GM19043 (cell line): ENCODE results near the gene AATK.
A peak's percentile ranks its signal among the peaks of the same experiment; 100 is the strongest.

Source experiments
- ATAC-seq: cut with Tn5 transposase; IDR thresholded peaks from one replicate; pipeline ENCODE4 v1.9.1; 2021; ENCODE audit warnings: low read depth; ENCODE audit not compliant: unreplicated experiment

AATK gene

DNA sequence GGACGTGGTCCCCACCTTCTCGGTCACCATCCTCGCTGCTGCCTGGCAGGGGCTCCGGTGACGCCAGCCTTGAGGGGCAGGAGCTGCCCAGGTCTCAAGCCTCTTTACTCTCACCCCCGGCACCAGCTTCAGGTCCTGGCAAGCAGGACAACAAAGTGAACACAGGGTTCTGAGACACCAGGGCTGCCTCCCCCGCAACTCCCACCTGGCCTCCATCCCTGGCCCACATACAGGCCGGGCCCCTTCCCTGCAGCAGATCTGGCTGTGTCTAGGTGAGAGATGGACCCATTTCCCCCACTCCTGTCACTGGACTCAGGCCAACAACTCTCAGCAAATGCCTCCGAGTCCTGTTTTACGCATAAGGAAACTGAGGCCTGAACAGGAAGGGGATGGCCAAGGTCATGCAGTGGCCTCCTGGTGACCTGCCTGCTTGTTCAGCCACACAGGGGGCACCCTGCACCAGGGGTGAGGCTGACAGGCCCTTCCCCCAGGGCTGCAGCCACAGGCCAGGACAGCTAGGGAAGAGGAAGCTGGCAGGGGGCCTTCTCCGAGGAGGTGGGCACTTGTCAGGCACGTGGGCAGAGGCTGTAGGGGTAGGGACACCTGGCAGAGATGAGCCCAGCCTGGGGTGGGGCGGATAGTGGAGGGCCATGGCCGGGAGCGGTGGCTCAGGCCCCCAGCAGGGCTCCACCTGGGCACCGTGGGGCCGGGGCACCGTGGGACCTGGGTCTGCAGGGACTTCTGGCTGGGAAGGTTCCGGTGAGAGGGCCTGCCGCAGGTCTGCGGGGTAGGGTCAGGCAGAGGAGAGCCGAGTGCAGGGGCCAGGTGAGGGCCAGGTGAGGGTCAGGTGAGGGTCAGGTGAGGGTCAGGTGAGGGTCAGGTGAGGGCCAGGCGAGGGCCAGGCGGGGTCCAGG, 47.5 kb downstream of the AATK start:
- ATAC-seq = no peak

DNA sequence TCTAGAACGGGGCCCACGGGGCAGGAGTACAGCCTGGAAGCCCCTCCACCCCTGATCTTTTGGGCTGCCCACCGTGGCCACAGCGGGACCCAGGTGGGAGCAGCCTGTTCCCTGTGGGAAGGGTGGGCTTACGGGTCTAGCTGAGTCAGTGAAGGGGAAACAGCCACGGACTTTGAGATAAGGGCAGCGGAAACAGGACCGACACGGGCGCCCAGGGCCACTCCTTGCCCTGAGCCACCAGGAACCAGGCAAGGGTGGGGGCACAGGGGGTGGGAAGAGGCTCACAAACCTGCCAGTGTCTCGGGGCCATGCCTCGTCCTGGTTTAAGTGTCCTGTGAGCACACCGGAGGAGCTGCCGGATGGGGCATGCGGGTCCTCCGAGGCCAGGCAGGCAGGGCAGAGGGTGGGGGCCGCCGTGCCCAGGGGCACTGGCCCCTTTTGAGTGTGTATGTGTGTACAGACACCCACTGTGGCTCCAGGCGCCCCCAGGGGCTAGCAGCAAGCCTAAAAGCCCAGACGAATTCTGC, 48.3 kb downstream of the AATK start:
- no peak for ATAC-seq

DNA sequence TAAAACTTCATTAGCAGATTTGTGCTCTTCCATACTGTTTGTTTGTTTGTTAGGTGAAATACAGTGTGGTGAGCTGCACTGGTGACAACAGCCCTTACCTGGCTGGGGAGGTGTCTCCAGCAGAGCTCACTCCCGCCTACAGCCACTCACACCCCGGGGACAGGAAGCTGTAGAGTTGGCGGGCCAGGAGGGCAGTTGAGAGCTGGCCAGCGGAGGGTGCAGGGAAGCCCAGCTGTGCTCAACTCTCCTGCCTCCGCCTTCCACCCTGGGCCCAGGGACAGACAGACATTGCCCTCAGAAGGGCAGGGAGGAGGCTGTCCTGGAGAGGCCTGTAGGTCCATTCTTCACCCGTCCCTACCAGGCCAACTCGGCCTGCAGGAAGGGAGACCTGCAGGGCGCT, 49.3 kb downstream of the AATK start:
- ATAC-seq = no peak

DNA sequence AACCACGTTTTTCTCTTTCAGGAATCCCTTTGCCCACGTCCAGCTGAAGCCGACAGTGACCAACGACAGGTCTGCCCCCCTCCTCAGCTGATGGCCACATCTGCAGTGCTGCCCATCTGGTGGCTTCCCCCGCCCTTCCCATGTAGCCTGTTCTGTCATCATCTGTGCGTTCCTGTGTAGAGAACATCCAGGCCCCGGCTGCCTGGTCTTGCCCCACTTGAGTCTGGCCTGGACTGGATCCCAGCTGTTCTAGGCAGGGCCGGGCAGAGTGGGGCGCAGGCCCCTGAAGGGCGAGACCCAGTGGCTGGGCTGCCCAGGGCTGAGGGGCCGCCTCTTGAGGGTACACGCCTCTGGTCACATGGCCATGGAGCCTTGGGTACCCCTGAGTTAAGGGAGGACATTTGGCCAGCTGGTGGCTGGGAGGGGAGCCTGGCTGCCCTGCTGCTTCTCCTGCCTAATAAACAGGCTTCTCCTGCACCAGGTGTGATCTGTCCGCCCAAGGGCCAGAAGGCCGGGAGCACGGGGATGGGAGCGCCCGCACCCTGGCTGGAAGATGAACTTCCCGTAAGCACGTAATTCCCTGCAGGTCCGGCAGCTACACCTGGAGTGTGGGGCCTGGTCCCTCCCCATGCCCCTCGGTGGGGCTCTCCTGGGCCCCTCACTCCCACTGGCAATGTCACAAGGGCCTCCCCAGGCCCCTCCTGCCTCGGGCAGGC, 50.1 kb downstream of the AATK start:
- ATAC-seq = no peak

DNA sequence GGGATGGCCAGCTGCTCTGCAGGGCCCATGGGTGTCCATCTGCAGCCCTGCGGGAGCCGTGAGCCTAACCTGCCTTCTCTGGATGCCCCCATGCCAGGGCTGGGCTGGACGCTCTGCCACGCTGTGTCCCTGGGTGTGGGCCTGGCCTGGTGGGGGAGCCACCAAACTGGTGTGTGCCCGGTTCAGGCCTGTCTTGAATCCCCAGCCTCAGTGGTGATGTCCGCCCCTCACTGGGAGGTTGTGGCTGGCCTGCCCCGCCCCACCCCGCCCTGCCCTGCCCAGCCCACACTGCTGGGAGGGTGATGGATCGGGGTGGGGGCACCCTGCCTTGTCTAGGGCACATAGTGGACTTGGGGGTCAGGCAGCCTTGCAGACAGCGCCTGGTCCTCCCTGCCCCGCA, 50.8 kb downstream of the AATK start:
- ATAC-seq = no peak

DNA sequence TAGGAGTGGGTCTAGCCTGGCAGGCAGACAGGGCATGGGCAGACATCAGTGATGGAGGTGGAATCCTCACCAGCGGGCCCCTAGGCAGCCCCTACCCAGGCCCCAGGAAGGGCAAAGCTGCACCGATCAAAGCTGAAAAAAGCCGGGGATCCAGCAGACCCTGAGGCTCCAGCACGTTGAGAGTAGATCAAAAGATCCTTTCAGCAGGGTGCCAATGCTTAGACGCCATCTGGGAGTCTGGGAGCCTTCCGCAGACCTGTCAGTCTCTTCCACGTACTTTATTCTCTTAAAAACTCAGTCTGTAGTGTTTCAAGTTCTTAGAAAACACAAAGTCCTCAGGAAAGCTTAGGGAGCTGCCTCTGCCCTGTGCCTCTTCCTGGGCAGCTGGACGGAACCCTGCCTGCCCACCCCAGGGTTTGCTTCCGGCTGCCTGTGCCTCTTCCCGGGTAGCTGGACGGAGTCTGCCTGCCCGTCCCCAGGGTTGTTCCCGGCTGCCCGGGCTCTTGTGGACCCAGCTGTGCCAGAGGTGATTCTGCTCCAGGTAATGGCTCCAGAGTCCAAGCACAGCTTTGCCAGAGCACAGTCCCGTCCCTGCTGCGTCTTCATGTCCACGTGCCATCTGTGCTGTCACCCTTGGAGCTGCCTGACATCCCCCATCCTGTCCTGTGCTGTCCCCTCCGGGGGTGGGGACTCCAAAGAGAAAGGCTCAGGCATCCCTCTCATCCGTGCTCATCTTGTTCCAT, 51.5 kb downstream of the AATK start:
- ATAC-seq = no peak

DNA sequence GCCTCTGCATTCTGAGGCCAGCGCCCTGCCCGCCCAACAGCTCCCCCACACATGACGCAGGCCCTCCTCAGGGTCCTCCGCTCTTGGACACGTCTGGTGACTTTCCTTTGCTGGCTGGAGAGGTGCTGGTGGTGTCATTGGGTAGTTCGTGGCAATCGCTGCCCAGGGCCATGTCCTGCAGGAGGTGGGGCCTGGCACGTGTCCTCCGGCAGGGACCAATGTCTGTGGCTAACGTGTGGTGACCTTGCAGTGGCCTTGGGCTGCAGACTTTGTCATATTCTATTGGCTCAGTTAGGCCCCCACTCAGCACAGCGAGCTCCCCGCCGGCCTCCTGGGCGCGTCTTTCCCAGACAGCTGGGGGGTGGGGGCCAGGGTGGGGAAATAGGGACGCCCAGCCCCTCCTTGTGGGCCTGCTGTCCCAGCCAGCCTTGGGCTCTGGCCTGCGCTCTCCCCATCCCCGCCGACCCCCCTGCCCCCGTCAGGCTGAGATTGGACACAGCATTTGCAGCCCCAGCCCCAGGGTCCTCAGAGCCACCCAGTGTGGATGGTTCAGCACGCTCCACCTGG, 52.8 kb downstream of the AATK start:
- ATAC-seq = no peak

DNA sequence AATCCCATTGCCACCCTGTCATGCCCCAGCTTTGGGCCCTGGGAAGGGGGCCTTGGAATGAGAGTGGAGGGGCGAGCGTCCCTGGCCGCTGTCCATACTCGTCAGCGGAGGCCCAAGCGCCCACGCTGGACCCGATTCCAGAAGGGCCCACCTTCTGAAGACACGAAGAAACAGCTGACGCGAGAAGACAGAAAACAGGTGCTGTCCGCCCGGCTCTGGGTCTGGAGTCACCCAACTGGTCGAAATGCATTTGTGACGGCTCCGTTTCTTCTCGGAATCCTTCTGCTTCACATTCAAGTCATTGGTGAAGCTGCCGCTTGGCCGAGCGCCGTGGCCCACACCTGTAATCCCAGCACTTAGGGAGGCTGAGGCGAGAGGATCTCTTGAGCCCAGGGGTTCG, 53.6 kb downstream of the AATK start:
- no peak for ATAC-seq

DNA sequence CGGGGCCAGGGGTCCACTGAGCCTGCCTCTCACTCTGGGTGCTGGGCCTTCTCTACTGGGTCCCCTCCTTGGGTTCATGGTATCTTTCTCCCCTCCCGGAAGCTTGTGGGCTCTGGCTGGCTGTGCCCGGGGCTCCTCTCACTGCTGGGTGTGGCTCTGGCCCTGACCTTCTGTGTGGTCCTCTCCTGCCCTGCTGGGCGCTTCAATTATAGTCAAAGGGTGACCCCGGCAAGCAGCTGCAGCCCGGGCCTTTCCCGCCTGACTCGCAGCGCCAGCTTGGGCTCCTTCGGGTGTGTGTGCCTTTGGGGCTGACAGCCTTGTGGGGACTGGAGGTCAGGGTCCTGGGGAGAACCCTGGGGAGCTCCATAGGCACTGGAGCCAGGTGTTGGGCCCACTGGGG, 55.0 kb downstream of the AATK start:
- no peak for ATAC-seq

DNA sequence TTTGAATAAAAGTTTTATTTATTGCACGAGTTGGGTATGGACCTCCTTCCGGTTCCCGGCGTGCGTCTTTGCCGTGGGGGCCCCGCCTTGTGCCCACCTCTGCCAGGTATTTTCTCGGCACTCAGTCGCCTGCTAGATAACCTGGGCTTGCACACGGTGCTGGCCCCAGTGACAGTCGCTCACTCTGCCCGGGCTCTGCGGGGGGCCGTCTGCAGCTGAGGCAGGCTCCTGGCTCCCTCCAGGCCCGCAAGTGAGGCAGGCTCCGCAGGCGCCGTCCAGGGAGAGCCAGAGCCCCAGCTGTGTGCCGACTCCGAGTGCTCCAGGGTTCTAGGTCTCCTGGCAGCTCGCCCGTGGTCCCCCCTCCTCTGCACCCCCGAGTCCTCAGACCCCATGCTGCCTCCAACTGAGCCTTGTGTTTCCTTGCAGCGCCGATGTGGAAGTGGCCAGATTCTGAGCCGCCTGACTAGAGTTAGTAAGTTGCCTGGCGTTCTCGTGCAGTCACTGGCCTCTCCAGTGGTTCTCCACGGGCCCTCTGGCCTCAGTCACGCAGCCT, 55.5 kb downstream of the AATK start:
- ATAC-seq = no peak

DNA sequence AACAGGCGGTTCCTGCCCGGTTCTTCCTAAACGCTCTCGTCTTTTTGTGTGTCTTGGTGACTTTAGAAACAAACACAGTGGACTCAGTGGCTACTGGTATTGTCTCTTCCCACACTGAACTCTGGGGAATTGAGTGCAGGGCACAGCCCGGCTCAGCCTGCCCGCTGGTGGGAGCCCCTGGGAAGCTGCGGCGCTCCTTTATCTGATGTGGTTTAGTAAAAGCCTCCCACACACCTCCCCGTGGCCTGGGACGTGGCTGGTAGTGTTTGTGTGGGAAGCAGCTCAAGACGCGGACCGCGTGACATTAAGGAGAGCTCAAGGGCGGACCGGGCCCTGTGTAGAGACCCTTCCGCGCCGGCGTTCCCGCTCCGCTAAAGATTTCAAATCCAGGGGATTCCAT, 56.1 kb downstream of the AATK start:
- ATAC-seq = no peak

DNA sequence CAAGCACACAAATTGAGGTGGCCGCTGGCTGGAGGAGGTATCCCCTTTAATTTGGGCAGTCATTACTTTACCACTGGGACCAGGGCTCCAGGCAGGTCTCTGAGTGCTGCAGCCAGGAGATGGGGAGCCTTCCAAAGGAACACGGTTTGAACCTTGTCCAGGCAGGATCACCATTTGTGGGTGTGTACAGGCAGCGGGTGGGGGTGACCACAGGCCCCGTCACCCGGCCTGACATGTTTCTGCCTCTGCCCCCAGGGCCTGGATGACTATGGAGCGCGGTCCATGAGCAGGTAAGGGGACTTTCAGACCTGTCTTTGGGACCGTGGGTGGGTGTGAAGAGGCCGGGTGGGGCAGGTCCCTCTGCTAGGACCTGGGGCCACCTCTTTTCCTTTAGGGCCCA, 57.8 kb downstream of the AATK start:
- no peak for ATAC-seq

DNA sequence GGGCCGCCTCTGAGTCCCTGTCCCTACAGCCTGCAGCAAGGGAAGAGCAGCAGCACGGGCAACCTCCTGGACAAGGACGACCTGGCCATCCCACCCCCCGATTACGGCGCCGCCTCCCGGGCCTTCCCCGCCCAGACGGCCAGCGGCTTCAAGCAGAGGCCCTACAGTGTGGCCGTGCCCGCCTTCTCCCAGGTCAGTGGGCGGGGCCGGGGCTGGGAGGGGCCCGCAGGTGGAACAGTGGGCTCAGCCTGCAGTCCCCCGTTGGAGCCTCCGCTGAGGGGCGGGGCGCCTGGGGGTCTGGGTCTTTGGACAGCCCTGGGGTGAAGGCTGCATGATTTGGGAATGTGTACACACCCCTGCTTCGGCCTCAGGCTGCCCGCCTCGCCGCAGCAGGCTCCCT, 59.3 kb downstream of the AATK start:
- no peak for ATAC-seq

DNA sequence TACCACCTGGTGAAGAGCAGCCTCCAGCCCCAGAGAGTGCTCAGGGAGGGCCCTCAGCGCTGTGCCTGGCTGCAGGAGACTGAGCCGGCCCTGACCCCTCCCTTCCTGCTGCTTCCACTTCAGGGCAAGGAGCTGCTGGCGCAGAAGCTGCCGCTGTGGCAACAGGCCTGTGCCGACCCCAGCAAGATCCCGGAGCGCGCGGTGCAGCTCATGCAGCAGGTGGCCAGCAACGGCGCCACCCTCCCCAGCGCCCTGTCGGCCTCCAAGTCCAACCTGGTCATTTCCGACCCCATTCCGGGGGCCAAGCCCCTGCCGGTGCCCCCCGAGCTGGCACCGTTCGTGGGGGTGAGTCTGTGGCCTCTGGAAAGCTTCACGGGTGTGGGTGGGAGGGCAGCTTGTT, 62.6 kb downstream of the AATK start:
- ATAC-seq = no peak

DNA sequence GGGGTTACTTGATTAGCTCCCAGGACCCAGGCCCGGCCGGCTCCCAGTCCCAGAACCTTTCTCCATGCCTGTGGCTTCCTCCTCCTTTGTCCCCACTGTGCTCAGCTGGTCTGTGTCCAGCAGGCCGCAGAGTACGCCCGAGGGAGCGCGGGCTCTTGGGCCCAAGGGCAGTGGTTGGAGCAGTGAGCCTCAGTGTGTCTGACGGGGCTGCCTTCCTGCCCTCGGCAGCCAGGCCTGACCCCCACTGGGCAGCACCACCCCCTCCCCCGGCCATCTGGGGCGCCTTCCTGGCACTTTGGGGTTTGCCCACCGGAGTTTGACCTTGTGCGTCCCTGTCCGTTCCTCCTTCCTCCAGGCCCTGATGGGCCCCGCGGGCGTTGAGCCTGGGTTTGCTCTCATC, 63.2 kb downstream of the AATK start:
- no peak for ATAC-seq

DNA sequence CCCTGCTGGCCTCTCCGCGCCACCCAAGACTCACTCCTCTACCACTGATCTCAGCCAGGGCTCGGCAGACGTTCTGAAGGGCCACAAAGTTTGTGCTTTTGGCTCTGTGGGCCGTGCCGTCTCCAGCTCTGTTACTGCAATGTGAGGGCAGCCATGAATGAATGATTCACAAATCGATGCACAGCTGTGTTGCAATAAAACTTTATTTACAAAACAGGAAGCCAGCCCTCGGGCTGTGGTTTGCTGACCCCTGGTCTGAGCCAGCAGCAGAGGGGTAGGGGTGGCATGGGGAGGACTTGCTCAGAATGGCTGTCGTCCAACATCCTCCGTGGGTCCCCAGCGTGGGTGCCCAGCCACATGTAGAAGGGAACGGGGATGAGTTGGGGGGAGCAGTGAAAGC, 63.7 kb downstream of the AATK start:
- no peak for ATAC-seq

DNA sequence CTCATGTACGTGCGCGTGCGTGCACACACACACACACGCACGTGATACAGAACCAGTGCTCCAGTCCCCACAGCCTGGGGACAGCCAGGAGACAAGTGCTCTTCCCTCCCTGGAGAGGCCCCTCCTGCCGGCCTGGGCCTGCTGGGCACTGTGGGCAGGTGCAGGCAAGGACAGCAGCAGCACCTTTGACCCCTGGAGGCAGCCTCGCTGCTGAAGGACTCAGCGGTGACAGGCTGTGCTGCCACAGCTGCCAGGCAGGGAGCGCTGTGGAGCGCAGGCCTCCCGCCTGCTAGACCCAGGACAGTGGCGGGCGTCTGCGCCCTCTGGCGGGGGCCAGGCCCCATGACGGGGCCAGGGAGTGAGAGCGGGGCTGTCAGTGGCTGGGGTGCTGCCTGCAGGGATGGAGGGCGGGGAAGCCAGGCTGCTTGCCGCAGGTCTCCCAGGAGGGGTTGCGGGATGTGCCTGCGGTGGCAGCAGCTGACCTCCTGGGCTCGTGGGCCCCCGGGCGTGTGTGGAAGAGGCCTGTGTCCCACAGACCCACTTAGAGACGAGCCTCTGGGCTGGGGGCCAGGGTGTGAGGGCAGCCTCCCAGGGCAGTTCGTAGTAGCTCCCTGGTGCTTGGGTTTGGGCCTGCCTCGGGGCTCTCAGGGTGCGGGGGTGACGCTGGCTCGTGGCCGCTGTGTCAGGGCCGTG, 64.3 kb downstream of the AATK start:
- peak; percentile 86 for ATAC-seq

DNA sequence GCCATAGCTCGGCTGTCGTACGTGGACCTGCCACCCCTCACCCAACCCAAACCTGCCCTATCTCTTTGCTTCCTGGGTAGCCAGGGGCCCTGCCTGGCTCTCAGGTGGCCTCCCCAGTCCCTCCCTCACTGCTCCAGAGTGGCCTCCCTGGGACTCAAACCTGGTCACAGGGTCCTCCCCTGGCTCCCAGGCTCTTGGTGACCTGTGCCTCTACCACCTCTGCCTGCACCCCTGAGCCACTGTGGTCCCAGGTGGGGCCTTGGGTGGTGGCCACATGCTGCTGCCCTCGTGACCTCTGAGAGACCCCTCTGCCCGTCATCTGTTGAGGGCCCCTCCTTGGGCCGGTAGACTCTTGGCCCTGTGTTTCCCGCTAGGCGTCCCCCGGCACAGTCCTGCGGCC, 65.4 kb downstream of the AATK start:
- no peak for ATAC-seq

DNA sequence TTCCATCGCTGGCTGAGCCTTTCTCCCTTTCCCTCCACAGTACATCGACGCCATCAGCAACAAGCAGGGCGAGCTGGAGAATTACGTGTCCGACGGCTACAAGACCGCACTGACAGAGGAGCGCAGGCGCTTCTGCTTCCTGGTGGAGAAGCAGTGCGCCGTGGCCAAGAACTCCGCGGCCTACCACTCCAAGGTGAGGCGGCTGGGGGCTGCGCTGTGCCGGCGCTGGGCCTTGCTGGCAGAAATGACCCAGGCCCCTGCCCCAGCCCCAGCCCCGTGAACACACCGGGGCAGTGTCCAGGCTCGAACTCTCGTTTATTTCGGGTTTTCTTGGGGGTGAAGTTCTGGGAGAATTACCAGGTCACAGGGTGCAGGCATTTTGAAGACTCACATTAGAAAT, 66.1 kb downstream of the AATK start:
- ATAC-seq = no peak

DNA sequence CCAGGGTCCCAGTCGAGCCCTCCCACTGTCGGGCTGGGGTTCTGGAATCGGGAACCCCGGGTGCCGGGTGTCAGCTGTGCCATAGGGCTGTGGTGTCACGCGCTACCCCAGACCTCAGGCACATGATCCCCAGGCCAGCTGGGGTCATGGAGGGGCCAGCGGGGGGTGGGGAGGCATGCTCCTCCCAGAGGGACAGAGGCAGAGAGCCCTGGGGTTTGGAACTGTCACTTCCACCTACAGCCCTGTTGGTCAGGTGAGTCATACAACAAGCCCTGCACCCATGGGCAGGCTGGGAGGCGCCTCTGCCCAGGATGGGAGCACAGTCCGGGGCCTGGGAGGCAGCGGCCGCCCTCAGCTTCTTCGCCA, 68.1 kb downstream of the AATK start:
- ATAC-seq = no peak
